Right atrium auricular region (tissue), 2 donors: Measurements from ENCODE around the gene GABRB3. TPM values are rescaled to one million over a fixed set of nuclear protein-coding genes. Genes with fewer than 3 reads are reported as not detected.

Experiments
- DNase-seq: peaks from one replicate; pipeline ENCODE4 v3.0.0-alpha.2; 2019; ENCODE audit warnings: low spot score
- H3K27ac ChIP-seq, 2 donors: fragments of 200-600 bp; sonication (generic); 1 replicate in 1 of 2; 2 replicates in 1 of 2; pipeline ENCODE4 v1.5.1; 2016 to 2019
- H3K27me3 ChIP-seq, 2 donors: fragments of 200-600 bp; sonication (generic); one replicate each; pipeline versions ENCODE4 v1.5.1 to v1.6.0; 2017 to 2019
- H3K36me3 ChIP-seq: fragments of 200-600 bp; sonication (generic); one replicate; pipeline ENCODE4 v1.5.1; 2016
- H3K4me1 ChIP-seq, 2 donors: fragments of 200-600 bp; sonication (generic); one replicate each; pipeline versions ENCODE4 v1.5.1 to v1.6.0; 2017 to 2019
- H3K4me3 ChIP-seq, 2 donors: fragments of 200-600 bp; sonication (generic); 1 replicate in 1 of 2; 2 replicates in 1 of 2; pipeline ENCODE4 v1.5.1; 2017 to 2019; ENCODE audit warnings: mild to moderate bottlenecking in 1 of 2, moderate library complexity in 1 of 2
- H3K9me3 ChIP-seq, 2 donors: fragments of 200-600 bp; sonication (generic); one replicate each; pipeline ENCODE4 v1.5.1; 2019
- CTCF ChIP-seq, 2 donors: fragments of 200-600 bp; sonication (generic); IDR thresholded peaks; one replicate each; pipeline ENCODE4 v1.5.1; 2019; ENCODE audit warnings: antibody characterized with exemption in 2 of 2
- total RNA-seq, 2 donors: library from RNA; depleted of rRNA; stranded (reverse); fragments of >200 nt; gene quantifications; one replicate each; pipeline ENCODE4 v1.1.0, GENCODE V29; 2016

GABRB3 gene
- total RNA-seq, 2 donors from 2014 or later, result 12.9 to 20.9 TPM

- TF ChIP-seq CTCF (IDR thresholded peaks at IDR 0.05), result no peak
- no peak overlapping the region for H3K27ac ChIP-seq
- no peak for DNase-seq
- peaks cover 0 to 4% of the 10 kb centered on the region in 2 donors for H3K4me1 ChIP-seq
- no peaks in the 10 kb centered on the region for H3K9me3 ChIP-seq
- no peaks in the 10 kb centered on the region for H3K27me3 ChIP-seq
- H3K36me3 ChIP-seq, result no peaks in the 10 kb centered on the region
- H3K4me3 ChIP-seq, result no peak overlapping the region
These were observed 138.5 kb downstream of the GABRB3 start for GRCh38 chr15:26634319-26634718.

- Histone ChIP-seq H3K4me3 (no peak overlapping the region), H3K9me3 (no peaks in the 10 kb centered on the region), H3K36me3 (no peaks in the 10 kb centered on the region), H3K4me1 (peaks cover 0 to 4% of the 10 kb centered on the region in 2 donors), H3K27me3 (no peaks in the 10 kb centered on the region), H3K27ac (no peak overlapping the region)
- DNase-seq, result no peak
- no peak for TF ChIP-seq CTCF (IDR thresholded peaks at IDR 0.05)
These were observed 140.4 kb downstream of the GABRB3 start for GRCh38 chr15:26632500-26632899.

- Histone ChIP-seq H3K4me1 (peaks cover 0 to 4% of the 10 kb centered on the region in 2 donors), H3K36me3 (no peaks in the 10 kb centered on the region), H3K9me3 (no peaks in the 10 kb centered on the region), H3K27me3 (no peaks in the 10 kb centered on the region), H3K4me3 (no peak overlapping the region), H3K27ac (no peak overlapping the region)
- no peak for TF ChIP-seq CTCF (IDR thresholded peaks at IDR 0.05)
- no peak for DNase-seq
These were observed 141.0 kb downstream of the GABRB3 start for GRCh38 chr15:26631894-26632293.

- Histone ChIP-seq H3K9me3 (no peaks in the 10 kb centered on the region), H3K4me3 (no peak overlapping the region), H3K27ac (no peak overlapping the region), H3K4me1 (peaks cover 0 to 4% of the 10 kb centered on the region in 2 donors), H3K36me3 (no peaks in the 10 kb centered on the region), H3K27me3 (no peaks in the 10 kb centered on the region)
- no peak for TF ChIP-seq CTCF (IDR thresholded peaks at IDR 0.05)
- no peak for DNase-seq
These were observed 142.0 kb downstream of the GABRB3 start for GRCh38 chr15:26630857-26631256.

- no peak for DNase-seq
- Histone ChIP-seq H3K9me3 (no peaks in the 10 kb centered on the region), H3K4me3 (peak overlapping the region in 1 of 2 donors; percentile 33), H3K36me3 (no peaks in the 10 kb centered on the region), H3K4me1 (peaks cover 0 to 4% of the 10 kb centered on the region in 2 donors), H3K27me3 (no peaks in the 10 kb centered on the region), H3K27ac (peak overlapping the region in 1 of 2 donors; percentile 21)
- peak in 1 of 2 donors; percentile 23 for TF ChIP-seq CTCF (IDR thresholded peaks at IDR 0.05)
These were observed 143.9 kb downstream of the GABRB3 start for GRCh38 chr15:26628879-26629529.

- Histone ChIP-seq H3K4me1 (peaks cover 0 to 4% of the 10 kb centered on the region in 2 donors), H3K4me3 (no peak overlapping the region), H3K27ac (no peak overlapping the region), H3K9me3 (no peaks in the 10 kb centered on the region), H3K27me3 (no peaks in the 10 kb centered on the region), H3K36me3 (no peaks in the 10 kb centered on the region)
- TF ChIP-seq CTCF (IDR thresholded peaks at IDR 0.05), result no peak
- DNase-seq, result no peak
These were observed 144.8 kb downstream of the GABRB3 start for GRCh38 chr15:26628071-26628470.
